Glutamatergic neuron (in vitro differentiated cells): Measurements from ENCODE around the gene CLPTM1L. TPM values are rescaled to one million over a fixed set of nuclear protein-coding genes. Genes with fewer than 3 reads are reported as not detected.

Source experiments
- DNase-seq: peaks from one replicate; pipeline ENCODE4 v3.0.0; 2022
- H3K27ac Mint-ChIP-seq: one replicate; pipeline ENCODE4 v1.8.0; 2020; ENCODE audit warnings: mild to moderate bottlenecking, mixed read lengths, inconsistent platforms; ENCODE audit not compliant: unreplicated experiment
- H3K27me3 Mint-ChIP-seq: one replicate; pipeline ENCODE4 v1.8.0; 2020; ENCODE audit warnings: mild to moderate bottlenecking, moderate library complexity, mixed read lengths, inconsistent platforms; ENCODE audit not compliant: unreplicated experiment
- H3K36me3 Mint-ChIP-seq: one replicate; pipeline ENCODE4 v1.8.0; 2020; ENCODE audit warnings: mild to moderate bottlenecking, mixed read lengths, inconsistent platforms; ENCODE audit not compliant: unreplicated experiment
- H3K4me1 Mint-ChIP-seq: one replicate; pipeline ENCODE4 v1.8.0; 2020; ENCODE audit warnings: mild to moderate bottlenecking, low read depth, mixed read lengths, inconsistent platforms; ENCODE audit not compliant: unreplicated experiment
- H3K4me3 Mint-ChIP-seq: one replicate; pipeline ENCODE4 v1.8.0; 2020; ENCODE audit warnings: mild to moderate bottlenecking, mixed read lengths, inconsistent platforms; ENCODE audit not compliant: unreplicated experiment
- H3K9me3 Mint-ChIP-seq: one replicate; pipeline ENCODE4 v1.8.0; 2020; ENCODE audit warnings: mild to moderate bottlenecking, moderate library complexity, mixed read lengths, inconsistent platforms; ENCODE audit not compliant: unreplicated experiment
- total RNA-seq: library from RNA; stranded (reverse); fragmentation: NEBNext Ultra II Directional; extraction: Animal tissue kit (Norgen Biotek cat#: 25700); gene quantifications from one replicate; pipeline ENCODE4 v1.2.1, GENCODE V29; 2021; ENCODE audit not compliant: unreplicated experiment
- TF ChIP-seq, protein P1 (sequence below): fragments of 200-600 bp; sonication (generic); IDR thresholded peaks from one replicate; pipeline ENCODE4 v1.5.0; 2021; ENCODE audit not compliant: partially characterized antibody, unreplicated experiment

The CLPTM1L gene
- total RNA-seq, 1 donor from 2014 or later, result 95.2 TPM

- DNase-seq, result no peak
- peaks cover 11% of the 10 kb centered on the region for H3K36me3 Mint-ChIP-seq
- no peak overlapping the region for H3K4me3 Mint-ChIP-seq
- peaks cover 3% of the 10 kb centered on the region for H3K4me1 Mint-ChIP-seq
- no peak overlapping the region for H3K27ac Mint-ChIP-seq
- peaks cover 7% of the 10 kb centered on the region for H3K27me3 Mint-ChIP-seq
- peaks cover under 1% of the 10 kb centered on the region for H3K9me3 Mint-ChIP-seq
- TF ChIP-seq, protein P1, sequence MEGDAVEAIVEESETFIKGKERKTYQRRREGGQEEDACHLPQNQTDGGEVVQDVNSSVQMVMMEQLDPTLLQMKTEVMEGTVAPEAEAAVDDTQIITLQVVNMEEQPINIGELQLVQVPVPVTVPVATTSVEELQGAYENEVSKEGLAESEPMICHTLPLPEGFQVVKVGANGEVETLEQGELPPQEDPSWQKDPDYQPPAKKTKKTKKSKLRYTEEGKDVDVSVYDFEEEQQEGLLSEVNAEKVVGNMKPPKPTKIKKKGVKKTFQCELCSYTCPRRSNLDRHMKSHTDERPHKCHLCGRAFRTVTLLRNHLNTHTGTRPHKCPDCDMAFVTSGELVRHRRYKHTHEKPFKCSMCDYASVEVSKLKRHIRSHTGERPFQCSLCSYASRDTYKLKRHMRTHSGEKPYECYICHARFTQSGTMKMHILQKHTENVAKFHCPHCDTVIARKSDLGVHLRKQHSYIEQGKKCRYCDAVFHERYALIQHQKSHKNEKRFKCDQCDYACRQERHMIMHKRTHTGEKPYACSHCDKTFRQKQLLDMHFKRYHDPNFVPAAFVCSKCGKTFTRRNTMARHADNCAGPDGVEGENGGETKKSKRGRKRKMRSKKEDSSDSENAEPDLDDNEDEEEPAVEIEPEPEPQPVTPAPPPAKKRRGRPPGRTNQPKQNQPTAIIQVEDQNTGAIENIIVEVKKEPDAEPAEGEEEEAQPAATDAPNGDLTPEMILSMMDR, result no peak
Observed at GRCh38 chr5:1323803-1324173, 21.1 kb downstream of the CLPTM1L start.

DNA sequence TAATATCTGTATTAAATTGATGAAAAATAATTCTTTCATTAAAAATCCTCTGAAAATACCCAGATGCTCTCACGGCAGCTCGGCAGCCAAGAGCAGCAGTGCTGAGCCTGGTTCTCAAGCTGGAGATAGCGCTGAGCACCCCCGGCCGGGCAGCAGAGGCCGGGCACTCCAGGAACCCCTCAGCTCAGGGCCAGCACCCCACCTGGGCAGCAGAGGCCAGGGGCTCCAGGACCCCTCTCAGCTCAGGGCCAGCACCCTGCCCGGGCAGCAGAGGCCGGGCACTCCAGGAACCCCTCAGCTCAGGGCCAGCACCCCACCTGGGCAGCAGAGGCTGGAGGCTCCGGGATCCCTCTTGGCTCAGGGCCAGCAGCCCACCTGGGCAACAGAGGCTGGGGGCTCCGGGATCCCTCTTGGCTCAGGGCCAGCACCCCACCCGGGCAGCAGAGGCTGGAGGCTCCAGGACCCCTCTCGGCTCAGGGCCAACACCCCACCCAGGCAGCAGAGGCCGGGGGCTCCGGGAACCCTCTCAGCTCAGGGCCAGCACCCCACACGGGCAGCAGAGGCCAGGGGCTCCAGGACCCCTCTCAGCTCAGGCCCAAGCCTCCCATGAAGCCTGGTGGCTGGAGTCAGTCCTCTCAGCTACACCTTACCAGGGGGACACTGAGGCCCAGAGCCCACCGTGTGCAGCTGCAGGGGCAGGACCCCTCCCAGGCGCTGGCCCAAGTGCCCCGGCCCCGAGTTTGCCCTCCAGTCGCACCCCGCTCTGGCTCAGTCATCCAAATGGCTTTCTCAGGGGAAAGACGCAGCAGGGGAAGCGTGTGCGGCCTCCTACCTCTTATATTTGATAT is 21.7 kb downstream of the CLPTM1L start:
- peaks cover 3% of the 10 kb centered on the region for H3K27me3 Mint-ChIP-seq
- no peak for DNase-seq
- H3K4me3 Mint-ChIP-seq, result no peak overlapping the region
- H3K36me3 Mint-ChIP-seq, result peaks cover 6% of the 10 kb centered on the region
- no peaks in the 10 kb centered on the region for H3K9me3 Mint-ChIP-seq
- no peak overlapping the region for H3K27ac Mint-ChIP-seq
- TF ChIP-seq, protein P1, result no peak
- no peaks in the 10 kb centered on the region for H3K4me1 Mint-ChIP-seq

- TF ChIP-seq, protein P1, result no peak
- Mint-ChIP-seq H3K4me1 (peaks cover 3% of the 10 kb centered on the region), H3K9me3 (peaks cover 4% of the 10 kb centered on the region), H3K27ac (no peak overlapping the region), H3K36me3 (peaks cover 9% of the 10 kb centered on the region), H3K4me3 (no peak overlapping the region), H3K27me3 (peaks cover 5% of the 10 kb centered on the region)
- no peak for DNase-seq
Observed at GRCh38 chr5:1322036-1322900, 22.6 kb downstream of the CLPTM1L start.

GRCh38 chr5:1321576-1321975 is 23.3 kb downstream of the CLPTM1L start:
- Mint-ChIP-seq H3K36me3 (peaks cover 9% of the 10 kb centered on the region), H3K27ac (no peak overlapping the region), H3K4me1 (peaks cover 6% of the 10 kb centered on the region), H3K4me3 (no peak overlapping the region), H3K9me3 (peaks cover 6% of the 10 kb centered on the region), H3K27me3 (peaks cover 5% of the 10 kb centered on the region)
- DNase-seq, result no peak
- TF ChIP-seq, protein P1, result no peak
